B cell (primary cell): ENCODE results near the gene POU2AF1. TPM values are rescaled to one million over a fixed set of nuclear protein-coding genes. Genes with fewer than 3 reads are reported as not detected.

Source experiments
- ATAC-seq: fragments of 200-7000 bp; cut with Tn5 transposase; one replicate; pipeline ENCODE4 v1.10.0; 2021; ENCODE audit warnings: low read depth, mild to moderate bottlenecking, moderate number of reproducible peaks, moderate library complexity
- CTCF ChIA-PET: fragments of 350-600 bp; sonication (Branson Sonifier 250); formaldehyde crosslinking; loops from one replicate; lab custom pipeline; 2021; ENCODE audit warnings: antibody characterized with exemption, inconsistent platforms; lab: Charles Lee
- POLR2A ChIA-PET: fragments of 350-600 bp; sonication (Branson Sonifier 250); formaldehyde crosslinking; loops from one replicate; lab custom pipeline; 2021; ENCODE audit warnings: antibody characterized with exemption; lab: Charles Lee
- DNase-seq: peaks from one replicate; pipeline ENCODE4 v3.0.0; 2013
- H2AFZ ChIP-seq: 2 replicates; pipeline ENCODE4 v1.6.1; 2012; ENCODE audit warnings: mild to moderate bottlenecking, low read depth, low read length; ENCODE audit not compliant: insufficient read depth, poor library complexity, severe bottlenecking
- H3K27ac ChIP-seq, 2 donors: 1 replicate in 1 of 2; 2 replicates in 1 of 2; pipeline ENCODE4 v1.5.1; 2012 to 2013; ENCODE audit warnings: low read length in 2 of 2, mild to moderate bottlenecking in 2 of 2, moderate library complexity in 1 of 2
- H3K27me3 ChIP-seq, 4 experiments: fragments of 200-600 bp in 1 of 4; sonication (generic) in 1 of 4; replicated peaks in 1 of 4; 1 replicate in 2 of 4; 2 replicates in 2 of 4; pipeline versions ENCODE4 v1.6.1 to v1.7.0; 2013 to 2016; ENCODE audit warnings: low read length in 3 of 4, mild to moderate bottlenecking in 2 of 4, mixed read lengths in 1 of 4, moderate library complexity in 1 of 4; ENCODE audit not compliant: insufficient read depth in 4 of 4, control insufficient read depth in 3 of 4; ENCODE audit errors: control extremely low read depth in 1 of 4
- H3K36me3 ChIP-seq, 2 experiments: replicated peaks in 1 of 2; 1 replicate in 1 of 2; 2 replicates in 1 of 2; pipeline versions ENCODE4 v1.6.1 to v1.7.1; 2013; ENCODE audit warnings: low read length in 1 of 2; ENCODE audit not compliant: insufficient read depth in 2 of 2, control insufficient read depth in 1 of 2; ENCODE audit errors: control extremely low read depth in 1 of 2, extremely low read depth in 1 of 2
- H3K4me1 ChIP-seq, 2 donors: fragments of 200-600 bp in 1 of 2; sonication (generic) in 1 of 2; 1 replicate in 1 of 2; 2 replicates in 1 of 2; pipeline versions ENCODE4 v1.5.1 to v1.6.1; 2013 to 2017; ENCODE audit warnings: low read length in 2 of 2; ENCODE audit not compliant: control insufficient read depth in 2 of 2, insufficient read depth in 2 of 2
- H3K4me2 ChIP-seq: replicated peaks from 2 replicates; pipeline ENCODE3; 2012; ENCODE audit warnings: mild to moderate bottlenecking, low read depth, low read length; ENCODE audit not compliant: poor library complexity, severe bottlenecking
- H3K4me3 ChIP-seq, 5 experiments: fragments of 200-600 bp in 1 of 5; sonication (generic) in 1 of 5; 1 replicate in 3 of 5; 2 replicates in 2 of 5; pipeline versions ENCODE4 v1.5.1 to v1.7.0; 2011 to 2016; ENCODE audit warnings: low read length in 4 of 5, mild to moderate bottlenecking in 4 of 5, low read depth in 2 of 5, control low read depth in 1 of 5, moderate library complexity in 1 of 5; ENCODE audit not compliant: insufficient read depth in 1 of 5; ENCODE audit errors: control extremely low read depth in 1 of 5, extremely low read depth in 1 of 5
- H3K79me2 ChIP-seq: fragments of 200-600 bp; sonication (generic); one replicate; pipeline ENCODE4 v1.6.0; 2016; ENCODE audit warnings: low read length; ENCODE audit not compliant: control insufficient read depth, insufficient read depth
- H3K9ac ChIP-seq: fragments of 200-600 bp; sonication (generic); 2 replicates; pipeline ENCODE4 v1.6.1; 2017; ENCODE audit warnings: mild to moderate bottlenecking, low read length, moderate library complexity
- H3K9me3 ChIP-seq, 3 donors: one replicate each; pipeline versions ENCODE4 v1.6.1 to v1.7.1; 2013; ENCODE audit warnings: low read length in 2 of 3; ENCODE audit not compliant: control insufficient read depth in 2 of 3, insufficient read depth in 1 of 3; ENCODE audit errors: control extremely low read depth in 1 of 3
- H4K20me1 ChIP-seq: 2 replicates; pipeline ENCODE4 v1.6.0; 2012; ENCODE audit warnings: mild to moderate bottlenecking, low read length; ENCODE audit not compliant: insufficient read depth, control insufficient read depth, poor library complexity, severe bottlenecking
- H3K27ac Mint-ChIP-seq: one replicate; pipeline ENCODE4 v1.8.0; 2021; ENCODE audit warnings: mixed read lengths
- H3K27me3 Mint-ChIP-seq: one replicate; pipeline ENCODE4 v1.8.0; 2021; ENCODE audit warnings: mixed read lengths
- H3K4me1 Mint-ChIP-seq: one replicate; pipeline ENCODE4 v1.8.0; 2021; ENCODE audit warnings: mixed read lengths
- H3K4me3 Mint-ChIP-seq: one replicate; pipeline ENCODE4 v1.8.0; 2021; ENCODE audit warnings: mixed read lengths
- H3K9me3 Mint-ChIP-seq: one replicate; pipeline ENCODE4 v1.8.0; 2022; ENCODE audit warnings: mixed read lengths; ENCODE audit not compliant: insufficient read depth
- CTCF ChIP-seq: fragments of 200-600 bp; IDR thresholded peaks from one replicate; pipeline ENCODE4 v1.8.0; 2022; ENCODE audit warnings: antibody characterized with exemption, mild to moderate bottlenecking
- EZH2 ChIP-seq: IDR thresholded peaks from 2 replicates; pipeline ENCODE4 v1.6.1; 2012; ENCODE audit warnings: borderline replicate concordance, low read depth, mild to moderate bottlenecking, moderate library complexity, low read length; ENCODE audit not compliant: insufficient read depth, poor library complexity, severe bottlenecking
- WGBS: methylation state at CpG from one replicate; pipeline ENCODE4 v1.1.5; 2013; ENCODE audit warnings: missing lambda C conversion rate; ENCODE audit not compliant: insufficient coverage; 5-methylcytosine and 5-hydroxymethylcytosine counted together
- intact Hi-C: fragments of 100-400 bp; cut with micrococcal nuclease; formaldehyde crosslinking; loops from one replicate; pipeline ENCODE4 v1.10.0; 2022
- polyA plus RNA-seq: library from polyadenylated mRNA; depleted of rRNA; stranded (reverse); fragments of >200 nt; gene quantifications from 2 replicates; pipeline ENCODE4 v1.2.3, GENCODE V29; 2012
- total RNA-seq, 2 donors: library from RNA; stranded (reverse); fragments of 120-200 nt in 1 of 2; gene quantifications; 1 replicate in 1 of 2; 2 replicates in 1 of 2; pipeline versions ENCODE4 v1.2.3 to v1.2.4, GENCODE V29; 2013 to 2022

POU2AF1 gene
- total and polyA plus RNA-seq, 2 donors (not counting 1 experiment from before 2014, with no cell fraction given), result 308 to 407 TPM

- Mint-ChIP-seq H3K4me1 (peaks cover 99% of the 10 kb centered on the region), H3K27ac (peak overlapping the region; percentile 94), H3K9me3 (no peaks in the 10 kb centered on the region), H3K4me3 (peak overlapping the region; percentile 86), H3K27me3 (no peaks in the 10 kb centered on the region)
- Histone ChIP-seq H3K4me3 (peak overlapping the region in 4 of 5 experiments; percentile 3 to 27 (median 12)), H3K4me1 (peaks cover 99 to 100% of the 10 kb centered on the region in 2 donors), H3K79me2 (peaks cover 100% of the 10 kb centered on the region), H3K27me3 (no peaks in the 10 kb centered on the region), H3K27ac (peak overlapping the region; percentile 72 to 88), H4K20me1 (peaks cover 82% of the 10 kb centered on the region), H3K9ac (peak overlapping the region; percentile 48), H3K36me3 (peaks cover 2 to 76% of the 10 kb centered on the region in 2 experiments), H3K9me3 (no peaks in the 10 kb centered on the region), H2AFZ (no peak overlapping the region), H3K4me2 (peak overlapping the region; percentile 70)
- TF ChIP-seq EZH2 (no peak), CTCF (no peak)
- ATAC-seq, result peak; percentile 44
- WGBS, result 36% methylated on average over 12 of the region's 12 CpGs
- intact Hi-C loops, result loop anchor here (1.0 kb wide), 1 partner anchor 11 kb away; no protein-coding TSS in a partner anchor
- peak; percentile 60 for DNase-seq
- ChIA-PET POLR2A (interaction anchor here (0.6 to 7.4 kb wide), 7 partner anchors 11 to 938 kb away, joined by 3 to 53 read pairs (median 3); partner anchors contain the start of genes FDX1 and POU2AF1), CTCF (interaction anchor here (1.4 to 32.5 kb wide), 6 partner anchors 8 to 85 kb away, joined by 3 to 922 read pairs (median 12); partner anchors contain the start of gene POU2AF1)
These were observed 11.4 kb downstream of the POU2AF1 start for GRCh38 chr11:111367411-111368284.
